ENCODE results near the gene MVD.

DNA sequence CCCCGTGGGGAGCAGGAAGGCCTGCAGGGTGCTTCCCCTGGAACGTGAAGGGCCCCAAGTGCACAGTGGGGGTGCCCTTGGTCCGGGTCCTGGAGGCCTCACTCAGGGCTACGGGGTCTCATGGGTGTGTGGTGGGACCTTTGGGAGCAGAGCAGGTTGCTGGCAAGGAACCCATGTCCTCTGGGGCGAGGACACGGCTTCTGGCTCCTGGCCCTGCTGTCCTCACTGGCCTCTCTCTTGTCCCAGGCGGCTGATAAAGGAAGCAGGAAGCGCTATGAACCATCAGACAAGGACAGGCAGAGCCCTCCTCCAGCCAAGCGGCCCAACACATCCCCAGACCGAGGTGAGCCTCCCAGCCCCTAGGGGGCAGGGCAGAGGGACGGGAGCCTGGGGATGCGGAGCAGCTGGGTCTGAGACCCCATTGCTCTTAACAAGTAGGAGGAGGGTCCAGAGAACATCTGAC is 34.3 kb downstream of the MVD start:
- TF ChIP-seq, protein P1, sequence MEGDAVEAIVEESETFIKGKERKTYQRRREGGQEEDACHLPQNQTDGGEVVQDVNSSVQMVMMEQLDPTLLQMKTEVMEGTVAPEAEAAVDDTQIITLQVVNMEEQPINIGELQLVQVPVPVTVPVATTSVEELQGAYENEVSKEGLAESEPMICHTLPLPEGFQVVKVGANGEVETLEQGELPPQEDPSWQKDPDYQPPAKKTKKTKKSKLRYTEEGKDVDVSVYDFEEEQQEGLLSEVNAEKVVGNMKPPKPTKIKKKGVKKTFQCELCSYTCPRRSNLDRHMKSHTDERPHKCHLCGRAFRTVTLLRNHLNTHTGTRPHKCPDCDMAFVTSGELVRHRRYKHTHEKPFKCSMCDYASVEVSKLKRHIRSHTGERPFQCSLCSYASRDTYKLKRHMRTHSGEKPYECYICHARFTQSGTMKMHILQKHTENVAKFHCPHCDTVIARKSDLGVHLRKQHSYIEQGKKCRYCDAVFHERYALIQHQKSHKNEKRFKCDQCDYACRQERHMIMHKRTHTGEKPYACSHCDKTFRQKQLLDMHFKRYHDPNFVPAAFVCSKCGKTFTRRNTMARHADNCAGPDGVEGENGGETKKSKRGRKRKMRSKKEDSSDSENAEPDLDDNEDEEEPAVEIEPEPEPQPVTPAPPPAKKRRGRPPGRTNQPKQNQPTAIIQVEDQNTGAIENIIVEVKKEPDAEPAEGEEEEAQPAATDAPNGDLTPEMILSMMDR (conservative IDR thresholded peaks at IDR 0.05 in 1 of 2, IDR thresholded peaks at IDR 0.05 in 1 of 2; ENCODE audit: extremely low read depth in 1 of 2, insufficient read depth in 1 of 2, low read depth in 1 of 2, low read length in 2 of 2): peak in 1 of 2 donors; percentile 30
- no peak for TF ChIP-seq EZH2 (IDR thresholded peaks at IDR 0.05; ENCODE audit: borderline replicate concordance, low read length)
